Loucy (cell line): ENCODE measurements around the gene SLC12A1.

Experiments used
- H2AFZ ChIP-seq: fragments of 200-600 bp; sonication (generic); 2 replicates; pipeline ENCODE4 v1.6.0; 2016; ENCODE audit warnings: antibody characterized with exemption, mild to moderate bottlenecking, low read length, moderate library complexity
- H3F3A ChIP-seq: fragments of 200-600 bp; 2 replicates; pipeline ENCODE4 v1.6.0; 2016; ENCODE audit warnings: antibody characterized with exemption, low read depth, mild to moderate bottlenecking
- H3K27me3 ChIP-seq: fragments of 200-600 bp; sonication (generic); 2 replicates; pipeline ENCODE4 v1.6.1; 2014; ENCODE audit warnings: low read length, mild to moderate bottlenecking; ENCODE audit not compliant: insufficient read depth, poor library complexity, severe bottlenecking
- H3K36me3 ChIP-seq: fragments of 200-600 bp; sonication (generic); 2 replicates; pipeline ENCODE4 v1.6.1; 2016; ENCODE audit warnings: low read length; ENCODE audit not compliant: insufficient read depth
- H3K4me1 ChIP-seq: fragments of 200-600 bp; sonication (generic); 2 replicates; pipeline ENCODE4 v1.5.1; 2014; ENCODE audit warnings: low read length, mild to moderate bottlenecking; ENCODE audit not compliant: insufficient read depth, poor library complexity, severe bottlenecking
- H3K4me2 ChIP-seq: fragments of 200-600 bp; sonication (generic); 2 replicates; pipeline ENCODE4 v1.6.0; 2014; ENCODE audit warnings: antibody characterized with exemption, low read length, low read depth, mild to moderate bottlenecking; ENCODE audit not compliant: poor library complexity, severe bottlenecking
- H3K4me3 ChIP-seq: fragments of 200-600 bp; sonication (generic); 2 replicates; pipeline ENCODE4 v1.5.1; 2014; ENCODE audit warnings: low read length, mild to moderate bottlenecking, mixed read lengths; ENCODE audit not compliant: poor library complexity, severe bottlenecking
- H3K79me2 ChIP-seq: fragments of 200-600 bp; sonication (generic); 2 replicates; pipeline ENCODE4 v1.6.1; 2014; ENCODE audit warnings: low read length; ENCODE audit not compliant: insufficient read depth
- H3K9ac ChIP-seq: fragments of 200-600 bp; sonication (generic); 2 replicates; pipeline ENCODE4 v1.6.0; 2014; ENCODE audit warnings: mild to moderate bottlenecking, low read depth, low read length, moderate library complexity; ENCODE audit not compliant: poor library complexity, severe bottlenecking
- H3K9me2 ChIP-seq: fragments of 200-600 bp; sonication (generic); replicated peaks from 2 replicates; pipeline ENCODE4 v1.6.1; 2016; ENCODE audit warnings: low read depth, low read length, mixed read lengths
- H3K9me3 ChIP-seq: fragments of 200-600 bp; sonication (generic); 2 replicates; pipeline ENCODE4 v1.6.1; 2014; ENCODE audit warnings: mild to moderate bottlenecking, antibody characterized with exemption, low read length, low read depth; ENCODE audit not compliant: insufficient read depth
- H4K20me1 ChIP-seq: fragments of 200-600 bp; sonication (generic); 2 replicates; pipeline ENCODE4 v1.6.0; 2014; ENCODE audit warnings: antibody characterized with exemption, low read length, mild to moderate bottlenecking; ENCODE audit not compliant: insufficient read depth, poor library complexity, severe bottlenecking
- EZH2phosphoT487 ChIP-seq: fragments of 200-600 bp; IDR thresholded peaks from 2 replicates; pipeline ENCODE4 v1.6.1; 2018; ENCODE audit warnings: antibody characterized with exemption, mild to moderate bottlenecking, moderate library complexity, borderline replicate concordance
- TF ChIP-seq, protein P1 (sequence below): fragments of 200-600 bp; sonication (generic); conservative IDR thresholded peaks from 2 replicates; pipeline ENCODE4 v1.5.1; 2014; ENCODE audit warnings: mild to moderate bottlenecking, antibody characterized with exemption, low read length

SLC12A1 gene

DNA sequence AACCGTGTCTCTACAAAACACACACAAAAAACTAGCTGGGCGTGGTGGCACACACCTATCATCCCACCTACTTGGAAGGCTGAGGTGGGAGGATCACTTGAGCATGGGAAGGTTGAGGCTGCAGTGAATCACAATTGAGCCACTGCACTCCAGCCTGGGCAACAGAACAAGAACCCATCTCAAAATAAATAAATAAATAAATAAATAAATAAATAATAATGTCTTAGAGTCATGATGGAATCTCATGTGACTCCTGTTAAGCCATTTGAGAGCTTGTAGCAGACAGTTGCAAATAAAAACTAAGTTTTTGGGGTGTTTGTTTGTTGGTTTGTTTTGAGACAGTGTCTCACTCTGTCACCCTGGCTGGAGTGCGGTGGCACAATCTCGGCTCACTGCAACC lies 33.2 kb downstream of the SLC12A1 start:
- H2AFZ ChIP-seq = no peak overlapping the region
- H3K9me3 ChIP-seq = no peaks in the 10 kb centered on the region
- no peaks in the 10 kb centered on the region for H4K20me1 ChIP-seq
- H3K79me2 ChIP-seq = no peaks in the 10 kb centered on the region
- H3K4me2 ChIP-seq = no peak overlapping the region
- no peaks in the 10 kb centered on the region for H3K9me2 ChIP-seq
- no peak overlapping the region for H3K9ac ChIP-seq
- TF ChIP-seq, protein P1, sequence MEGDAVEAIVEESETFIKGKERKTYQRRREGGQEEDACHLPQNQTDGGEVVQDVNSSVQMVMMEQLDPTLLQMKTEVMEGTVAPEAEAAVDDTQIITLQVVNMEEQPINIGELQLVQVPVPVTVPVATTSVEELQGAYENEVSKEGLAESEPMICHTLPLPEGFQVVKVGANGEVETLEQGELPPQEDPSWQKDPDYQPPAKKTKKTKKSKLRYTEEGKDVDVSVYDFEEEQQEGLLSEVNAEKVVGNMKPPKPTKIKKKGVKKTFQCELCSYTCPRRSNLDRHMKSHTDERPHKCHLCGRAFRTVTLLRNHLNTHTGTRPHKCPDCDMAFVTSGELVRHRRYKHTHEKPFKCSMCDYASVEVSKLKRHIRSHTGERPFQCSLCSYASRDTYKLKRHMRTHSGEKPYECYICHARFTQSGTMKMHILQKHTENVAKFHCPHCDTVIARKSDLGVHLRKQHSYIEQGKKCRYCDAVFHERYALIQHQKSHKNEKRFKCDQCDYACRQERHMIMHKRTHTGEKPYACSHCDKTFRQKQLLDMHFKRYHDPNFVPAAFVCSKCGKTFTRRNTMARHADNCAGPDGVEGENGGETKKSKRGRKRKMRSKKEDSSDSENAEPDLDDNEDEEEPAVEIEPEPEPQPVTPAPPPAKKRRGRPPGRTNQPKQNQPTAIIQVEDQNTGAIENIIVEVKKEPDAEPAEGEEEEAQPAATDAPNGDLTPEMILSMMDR = no peak
- TF ChIP-seq EZH2phosphoT487 = no peak
- H3K4me3 ChIP-seq = no peak overlapping the region
- H3K36me3 ChIP-seq = no peaks in the 10 kb centered on the region
- no peaks in the 10 kb centered on the region for H3K27me3 ChIP-seq
- H3K4me1 ChIP-seq = no peaks in the 10 kb centered on the region
- H3F3A ChIP-seq = no peaks in the 10 kb centered on the region

DNA sequence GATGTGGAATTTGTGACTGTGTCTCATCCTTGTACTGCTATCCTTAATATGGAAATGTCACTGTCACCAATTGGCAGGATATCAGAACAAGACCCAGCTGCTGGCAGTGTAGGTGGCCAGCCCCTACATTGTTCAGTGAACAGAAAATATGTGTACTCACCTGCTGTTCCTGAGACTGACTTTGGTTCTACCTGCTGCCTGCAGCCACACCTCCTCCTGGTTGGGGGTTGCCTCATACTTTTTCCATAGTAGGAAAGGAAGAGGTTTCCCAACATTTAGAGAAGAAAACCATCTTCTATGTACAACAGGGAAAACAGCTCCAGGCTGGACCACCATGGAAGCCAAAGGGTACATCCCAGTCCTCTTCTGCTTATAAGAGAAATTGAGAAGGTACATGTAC lies 35.9 kb downstream of the SLC12A1 start:
- no peak overlapping the region for H2AFZ ChIP-seq
- H3F3A ChIP-seq = no peaks in the 10 kb centered on the region
- no peaks in the 10 kb centered on the region for H4K20me1 ChIP-seq
- H3K4me3 ChIP-seq = no peak overlapping the region
- no peaks in the 10 kb centered on the region for H3K79me2 ChIP-seq
- no peak for TF ChIP-seq EZH2phosphoT487
- TF ChIP-seq, protein P1 = no peak
- no peaks in the 10 kb centered on the region for H3K9me2 ChIP-seq
- no peaks in the 10 kb centered on the region for H3K9me3 ChIP-seq
- no peaks in the 10 kb centered on the region for H3K4me1 ChIP-seq
- H3K27me3 ChIP-seq = no peaks in the 10 kb centered on the region
- H3K36me3 ChIP-seq = no peaks in the 10 kb centered on the region
- no peak overlapping the region for H3K4me2 ChIP-seq
- no peak overlapping the region for H3K9ac ChIP-seq

DNA sequence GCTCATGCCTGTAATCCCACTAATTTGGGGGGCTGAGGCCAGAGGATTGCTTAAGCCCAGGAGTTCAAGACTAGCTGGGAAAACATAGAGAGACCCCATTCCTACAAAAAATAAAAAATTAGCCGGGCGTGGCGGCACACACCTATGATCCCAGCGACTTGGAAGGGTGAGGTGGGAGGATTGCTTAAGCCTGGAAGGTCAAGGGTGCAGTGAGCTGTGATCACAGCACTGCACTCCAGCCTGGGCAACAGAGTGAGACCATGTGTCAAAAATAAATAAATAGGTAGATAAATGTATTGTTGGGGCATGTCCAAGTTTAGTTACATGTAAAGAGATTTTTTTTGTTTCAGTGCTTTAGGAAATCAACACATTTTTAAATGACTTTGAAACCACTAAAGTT lies 36.4 kb downstream of the SLC12A1 start:
- Histone ChIP-seq H3K9me3 (no peaks in the 10 kb centered on the region), H3K4me2 (no peak overlapping the region), H3K9me2 (no peaks in the 10 kb centered on the region), H4K20me1 (no peaks in the 10 kb centered on the region), H3K4me1 (no peaks in the 10 kb centered on the region), H3K79me2 (no peaks in the 10 kb centered on the region), H3K9ac (no peak overlapping the region), H3F3A (no peaks in the 10 kb centered on the region), H3K27me3 (no peaks in the 10 kb centered on the region), H2AFZ (no peak overlapping the region), H3K4me3 (no peak overlapping the region), H3K36me3 (no peaks in the 10 kb centered on the region)
- no peak for TF ChIP-seq EZH2phosphoT487
- TF ChIP-seq, protein P1 = no peak
